GM18868 (cell line): ENCODE data around the gene ZNFX1.

Experiments
- ATAC-seq: cut with Tn5 transposase; IDR thresholded peaks from one replicate; pipeline ENCODE4 v1.9.1; 2021; ENCODE audit warnings: mild to moderate bottlenecking, moderate library complexity; ENCODE audit not compliant: unreplicated experiment

Gene ZNFX1

DNA sequence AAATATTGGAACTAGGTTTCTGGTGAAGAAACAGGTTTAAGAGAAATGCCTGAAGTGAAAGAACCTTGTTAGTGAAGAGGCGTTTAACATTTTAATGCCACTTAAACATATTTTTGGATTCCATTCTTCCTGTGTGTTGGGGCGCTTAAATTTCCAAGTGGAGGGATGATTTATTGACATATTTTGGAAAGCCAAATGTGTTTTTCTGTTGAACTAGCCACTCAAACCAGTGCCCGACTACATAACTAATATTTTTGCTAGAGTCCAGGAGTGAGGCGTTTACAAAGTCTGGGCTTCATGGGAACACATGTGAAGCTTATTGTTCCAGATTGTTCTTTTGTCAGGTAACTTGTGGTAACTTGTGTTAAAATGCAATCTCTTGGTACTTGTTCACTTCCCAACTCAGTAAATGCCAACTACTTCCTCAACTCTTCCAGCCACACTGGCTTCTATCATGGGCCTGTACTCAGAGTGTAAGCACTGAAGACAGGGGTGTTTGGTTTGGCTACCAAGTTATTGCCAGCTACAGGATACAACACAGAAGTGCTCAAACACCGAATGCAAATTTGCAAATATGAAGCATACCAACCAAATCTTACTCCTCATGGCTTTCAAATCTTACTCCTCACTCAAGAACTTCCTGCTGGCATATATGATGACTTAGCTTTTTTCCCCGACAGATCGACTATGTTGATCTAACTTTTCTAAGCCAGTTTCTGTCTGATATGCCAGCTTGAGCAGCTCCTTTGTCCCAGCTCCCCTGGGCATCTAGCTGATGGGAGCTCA lies 2.0 kb upstream of the ZNFX1 start:
- ATAC-seq, result no peak

DNA sequence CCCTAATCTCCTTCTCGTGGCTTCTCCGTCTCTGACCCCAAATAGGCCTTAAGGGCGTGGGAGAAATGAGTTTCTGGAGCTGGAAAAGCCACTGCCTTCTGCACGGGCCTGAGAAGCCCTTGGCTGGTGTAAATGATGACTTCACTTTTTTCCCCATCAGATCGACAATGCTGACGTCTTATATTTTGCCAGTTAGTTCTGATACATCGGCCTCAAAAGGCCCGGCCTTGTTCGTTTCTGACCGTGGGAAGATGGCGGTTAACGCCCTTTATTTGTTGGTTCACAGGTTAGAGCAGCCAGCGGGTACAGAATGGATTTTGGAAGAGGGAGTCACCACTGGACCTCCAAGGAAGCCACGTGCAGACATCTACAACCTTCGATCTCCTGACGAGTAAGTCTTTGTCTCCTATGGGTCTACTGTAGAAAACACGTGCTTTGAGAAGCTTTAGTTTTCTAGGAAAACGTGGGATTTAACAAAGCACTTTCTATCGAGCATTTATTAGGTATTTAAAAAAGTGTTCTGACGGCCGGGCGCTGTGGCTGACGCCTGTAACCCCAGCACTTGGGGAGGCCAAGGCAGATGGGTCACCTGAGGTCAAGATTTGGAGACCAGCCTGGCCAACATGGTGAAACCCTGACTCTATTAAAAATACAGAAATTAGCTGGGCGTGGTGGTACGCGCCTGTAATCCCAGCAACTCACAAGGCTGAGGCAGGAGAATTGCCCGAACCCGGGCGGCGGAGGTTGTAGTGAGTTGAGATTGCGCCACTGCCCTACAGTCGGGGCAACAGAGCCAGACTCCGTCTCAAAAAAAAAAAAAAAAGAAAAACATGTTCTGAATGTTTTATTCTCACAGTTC lies 1.2 kb upstream of the ZNFX1 start:
- ATAC-seq, result no peak

DNA sequence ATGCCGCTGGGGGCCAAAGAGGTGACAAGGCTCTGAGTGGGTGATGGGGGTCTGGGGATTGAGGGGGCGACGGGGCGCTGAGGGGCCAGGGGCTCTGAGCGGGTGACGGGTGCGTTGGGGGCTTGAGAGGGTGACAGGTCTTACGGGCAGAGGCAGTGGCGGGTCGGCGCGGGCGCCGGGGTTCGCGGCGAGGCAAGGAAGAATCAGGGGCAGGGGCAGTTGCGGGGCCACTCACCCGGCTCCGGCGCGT lies 146 bp downstream of the ZNFX1 start:
- ATAC-seq, result no peak

DNA sequence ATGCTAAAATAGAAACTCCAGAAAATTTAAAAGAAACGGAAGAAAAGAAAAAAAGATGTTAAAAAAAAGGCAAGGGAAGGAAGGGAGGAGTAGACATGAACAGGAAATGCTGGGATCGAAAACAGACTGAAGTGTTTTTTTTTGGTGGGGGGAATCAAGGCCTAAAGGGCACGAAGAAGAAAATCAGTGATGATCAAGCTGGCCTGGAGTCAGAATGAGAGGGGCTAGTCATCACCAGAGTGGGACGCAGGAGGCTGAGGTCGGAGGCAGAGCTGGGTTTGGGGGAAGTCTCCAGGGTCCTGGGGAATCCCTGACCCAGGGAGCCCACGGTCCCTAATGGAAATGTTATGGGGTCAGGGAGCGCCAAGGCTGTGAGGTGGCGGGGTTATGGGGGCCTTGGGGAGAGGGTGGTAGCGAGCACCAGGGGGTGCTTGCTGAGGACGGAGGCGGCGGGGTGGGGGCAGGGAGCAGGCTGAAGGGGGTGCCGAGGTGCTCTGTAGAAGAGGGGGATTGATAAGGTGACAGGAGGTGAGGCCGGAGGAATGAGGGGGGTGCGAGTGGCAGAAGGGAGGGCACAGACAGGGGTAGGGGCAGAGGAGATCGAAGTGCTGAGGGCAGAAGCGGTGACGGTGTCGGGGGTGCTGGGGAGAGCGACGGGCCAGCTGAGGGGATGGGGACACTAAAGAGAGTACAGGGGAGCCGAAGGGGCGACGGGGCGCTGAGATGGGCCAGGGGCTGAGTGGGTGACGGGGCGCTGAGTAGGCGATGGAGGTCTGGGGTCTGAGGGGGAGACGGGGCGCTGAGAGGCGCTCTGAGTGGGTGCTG lies 684 bp downstream of the ZNFX1 start:
- ATAC-seq, result no peak

DNA sequence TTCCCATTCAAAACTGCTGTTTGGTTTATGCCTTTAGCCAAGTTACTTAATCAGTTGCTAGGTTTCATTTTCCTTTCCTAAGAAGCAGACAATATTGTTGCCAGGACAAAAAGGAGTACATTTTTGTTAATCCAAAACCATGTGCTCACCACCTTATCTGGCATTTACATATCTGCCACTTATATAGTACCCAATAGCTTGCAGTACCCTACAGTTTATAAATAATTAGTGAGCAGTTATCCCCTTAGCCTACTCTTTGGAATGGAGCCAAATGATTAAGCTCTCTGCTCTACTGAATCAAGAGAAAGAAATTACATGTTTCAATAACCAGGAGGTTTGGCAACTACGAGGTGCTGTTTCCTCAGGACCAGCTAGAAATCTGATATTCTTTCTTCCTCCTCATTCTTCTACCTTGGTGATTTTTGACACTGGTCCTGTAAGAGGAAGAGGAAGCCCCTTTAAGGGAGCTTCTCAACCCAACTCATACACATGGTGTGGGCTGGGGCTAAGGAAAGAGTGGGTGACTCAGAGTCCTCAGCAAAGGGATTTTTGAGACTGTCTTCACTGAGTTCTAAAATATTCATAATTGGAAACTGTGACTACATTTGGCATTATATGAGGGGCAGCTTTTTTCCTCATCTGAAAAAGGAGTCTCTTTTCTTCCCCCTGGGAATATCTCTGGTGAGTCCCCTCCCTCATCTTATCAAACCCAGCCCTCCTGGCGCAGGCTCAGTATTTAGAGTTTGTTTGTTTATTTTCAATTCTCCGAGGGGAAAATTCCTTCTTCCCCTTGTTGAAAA lies 1.5 kb downstream of the ZNFX1 start:
- ATAC-seq, result peak; percentile 26

DNA sequence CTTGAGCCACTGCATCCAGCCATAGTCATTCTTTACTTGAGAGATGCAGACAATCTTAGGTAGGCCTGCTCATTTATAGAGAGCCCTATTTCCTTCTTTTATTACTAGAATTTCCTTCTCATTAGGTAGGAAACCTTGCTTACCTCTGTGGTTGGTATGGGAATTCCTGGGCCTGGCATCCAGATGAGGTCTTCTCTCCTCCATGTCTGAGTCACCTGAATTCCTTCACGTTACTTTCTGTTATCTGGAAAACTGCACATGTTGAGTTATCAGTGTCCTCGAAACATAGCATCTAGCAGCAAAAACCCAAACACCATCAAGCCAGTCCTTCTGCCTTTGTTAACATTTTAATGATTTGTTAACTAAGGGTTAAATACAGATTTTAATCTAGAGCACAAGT lies 2.2 kb downstream of the ZNFX1 start:
- ATAC-seq, result no peak

DNA sequence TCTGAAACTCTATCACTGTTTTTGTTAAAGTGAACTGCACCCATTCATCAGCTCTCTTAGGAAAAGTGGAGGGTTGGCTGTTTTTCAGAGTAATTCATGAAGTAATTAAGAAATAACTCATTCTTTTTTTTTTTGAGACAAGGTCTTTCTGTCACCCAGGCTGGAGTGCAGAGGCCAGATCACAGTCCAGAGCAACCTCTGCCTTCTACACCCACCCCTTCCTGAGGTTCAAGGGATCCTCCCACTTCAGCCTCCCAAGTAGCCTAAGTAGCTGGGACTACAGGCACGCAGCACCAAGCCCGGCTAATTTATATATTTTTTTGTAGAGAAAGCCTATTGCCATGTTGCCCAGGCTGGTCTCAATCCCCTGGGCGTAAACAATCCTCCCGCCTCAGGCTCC lies 2.6 kb downstream of the ZNFX1 start:
- ATAC-seq, result no peak

DNA sequence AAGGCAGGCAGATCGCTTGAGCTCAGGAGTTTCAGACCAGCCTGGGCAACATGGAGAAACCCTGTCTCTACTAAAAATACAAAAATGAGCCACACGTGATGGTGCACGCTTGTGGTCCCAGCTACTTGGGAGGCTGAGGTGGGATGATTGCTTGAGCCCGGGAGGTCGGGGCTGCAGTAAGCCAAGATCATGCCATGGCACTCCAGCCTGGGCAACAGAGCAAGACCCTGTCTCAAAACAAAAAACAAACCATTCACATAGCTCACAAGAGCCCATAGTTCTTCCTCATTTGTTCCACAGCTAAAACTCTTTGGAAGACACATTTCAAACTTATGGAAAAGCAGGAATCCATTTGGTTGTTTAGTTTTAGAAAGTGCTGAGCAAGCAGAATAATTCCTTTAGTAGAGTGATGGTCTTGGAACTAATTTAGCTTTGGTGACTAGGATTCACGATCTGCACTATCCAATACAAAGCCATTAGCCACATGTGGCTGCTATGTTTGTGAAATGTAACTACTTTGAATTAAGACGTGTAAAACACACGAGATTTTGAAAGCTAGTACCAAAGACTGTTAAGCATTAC lies 4.1 kb downstream of the ZNFX1 start:
- ATAC-seq, result no peak

DNA sequence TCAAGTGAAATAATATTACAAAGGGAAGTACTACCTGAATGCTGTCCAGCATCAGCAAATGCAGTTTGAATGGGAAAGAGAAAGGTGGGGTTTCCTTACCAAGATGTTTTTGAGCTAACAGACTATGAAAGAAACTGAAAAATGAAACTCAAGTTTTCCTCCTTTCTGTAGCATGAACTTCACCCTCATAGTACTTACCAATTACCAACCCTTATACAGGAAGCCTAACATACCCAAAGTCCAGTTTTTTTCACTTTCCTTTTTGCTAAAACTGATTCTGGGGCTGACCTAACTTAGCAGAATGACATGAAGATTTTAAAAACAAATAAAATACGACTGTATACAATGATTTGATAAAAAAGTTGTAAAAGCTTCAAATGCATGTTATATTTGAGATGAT lies 5.2 kb downstream of the ZNFX1 start:
- ATAC-seq, result no peak

DNA sequence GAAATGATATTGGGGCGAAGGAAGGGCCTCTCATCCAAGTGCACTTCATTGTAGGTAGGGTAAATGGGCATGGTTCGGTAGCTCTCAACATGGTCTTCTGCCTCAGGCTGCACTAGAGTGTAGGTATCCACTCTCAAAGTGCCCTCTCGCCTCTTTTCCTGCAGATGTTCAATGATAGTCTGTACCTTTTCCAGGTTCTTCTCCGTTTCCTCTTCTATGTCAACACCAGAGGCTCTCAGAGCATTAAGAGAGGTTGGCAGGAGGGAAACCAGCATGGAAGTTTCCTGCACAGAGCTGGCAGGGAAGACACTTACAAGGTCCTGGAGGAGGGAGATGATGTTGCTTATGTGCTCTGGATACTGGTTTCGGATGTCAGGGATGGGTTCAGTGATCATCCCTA lies 7.1 kb downstream of the ZNFX1 start:
- ATAC-seq, result no peak

DNA sequence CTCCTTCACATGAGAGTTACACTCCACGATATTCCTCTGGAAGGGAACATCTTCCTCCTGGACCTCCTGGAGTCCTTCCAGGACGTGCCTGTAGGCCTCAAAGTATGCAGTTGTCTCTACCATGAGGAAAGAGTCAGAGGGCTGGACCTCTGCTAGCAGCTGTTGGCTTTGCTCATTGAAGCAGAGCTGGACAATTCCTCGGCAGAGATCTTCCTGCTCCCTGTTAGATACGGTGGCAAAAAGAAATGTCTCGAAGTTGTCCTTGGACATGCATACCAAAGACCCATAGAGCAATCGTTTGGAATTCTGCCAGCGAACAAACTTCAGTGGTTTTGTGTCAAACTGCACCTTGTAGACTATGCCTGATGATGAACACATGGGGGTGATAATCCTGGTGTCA lies 7.7 kb downstream of the ZNFX1 start:
- no peak for ATAC-seq

DNA sequence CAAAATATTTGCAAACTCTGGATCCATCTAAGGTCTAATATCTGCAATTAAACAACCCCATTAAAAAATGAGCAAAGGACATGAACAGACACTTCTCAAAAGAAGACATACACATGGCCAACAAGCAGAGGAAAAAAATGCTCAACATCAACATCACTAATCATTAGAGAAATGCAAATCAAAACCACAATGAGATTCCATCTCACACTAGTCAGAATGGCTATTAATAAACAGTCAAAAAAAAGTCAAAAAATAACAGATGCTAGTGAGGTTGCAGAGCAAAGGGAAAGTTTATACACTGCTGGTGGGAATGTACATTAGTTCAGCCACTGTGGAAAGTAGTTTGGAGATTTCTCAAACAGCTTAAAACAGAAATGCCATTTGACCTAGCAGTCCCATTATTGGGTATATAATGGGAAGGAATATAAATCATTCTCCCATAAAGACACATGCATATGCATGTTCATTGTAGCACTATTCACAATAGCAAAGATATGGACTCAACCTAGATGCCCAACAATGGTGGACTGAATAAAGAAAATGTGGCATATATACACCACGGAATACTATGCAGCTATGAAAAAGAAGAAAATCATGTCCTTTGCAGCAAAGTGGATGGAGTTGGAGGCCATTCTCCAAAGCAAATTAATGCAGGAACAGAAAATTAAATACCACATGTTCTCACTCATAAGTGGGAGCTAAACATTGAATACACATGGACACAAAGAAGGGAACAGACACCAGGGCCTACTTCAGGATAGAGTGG lies 9.1 kb downstream of the ZNFX1 start:
- ATAC-seq, result no peak

DNA sequence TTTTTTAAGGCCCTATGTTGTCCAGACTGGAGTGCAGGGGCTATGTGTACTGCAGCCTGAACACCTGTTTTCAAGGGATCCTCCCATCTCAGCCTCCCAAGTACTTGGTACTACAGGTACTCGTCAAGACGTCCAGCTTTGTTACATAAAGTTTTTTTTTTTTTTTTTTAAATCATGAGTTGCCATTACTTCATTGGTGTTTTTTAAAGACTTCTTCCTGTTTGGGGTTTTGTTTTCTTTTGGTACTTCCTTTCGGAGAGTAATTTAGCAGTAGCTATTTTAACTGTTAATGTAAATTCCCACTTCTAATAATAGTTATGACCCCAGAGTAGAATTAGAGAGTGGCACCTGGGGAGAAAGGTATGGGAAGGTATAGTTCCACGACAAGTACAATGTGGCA lies 10.5 kb downstream of the ZNFX1 start:
- no peak for ATAC-seq

DNA sequence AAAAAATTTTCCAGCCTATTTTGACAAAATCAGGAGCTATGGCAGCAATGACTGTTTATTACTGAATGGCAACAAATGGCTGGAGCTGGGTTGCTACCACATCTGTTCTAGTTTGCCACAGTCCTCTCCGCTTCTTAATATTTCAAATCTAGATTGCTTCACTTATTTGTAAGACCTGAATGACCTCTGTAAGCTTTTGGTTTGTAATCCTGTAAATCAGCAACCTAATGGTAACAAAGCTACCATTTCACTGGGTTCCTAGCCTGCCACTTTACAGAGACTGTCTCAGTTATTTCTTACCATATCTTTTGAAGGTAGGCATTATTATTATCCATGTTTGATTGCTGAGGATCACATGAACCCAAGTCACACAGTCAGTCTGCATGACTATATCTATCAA lies 15.4 kb downstream of the ZNFX1 start:
- ATAC-seq, result no peak

DNA sequence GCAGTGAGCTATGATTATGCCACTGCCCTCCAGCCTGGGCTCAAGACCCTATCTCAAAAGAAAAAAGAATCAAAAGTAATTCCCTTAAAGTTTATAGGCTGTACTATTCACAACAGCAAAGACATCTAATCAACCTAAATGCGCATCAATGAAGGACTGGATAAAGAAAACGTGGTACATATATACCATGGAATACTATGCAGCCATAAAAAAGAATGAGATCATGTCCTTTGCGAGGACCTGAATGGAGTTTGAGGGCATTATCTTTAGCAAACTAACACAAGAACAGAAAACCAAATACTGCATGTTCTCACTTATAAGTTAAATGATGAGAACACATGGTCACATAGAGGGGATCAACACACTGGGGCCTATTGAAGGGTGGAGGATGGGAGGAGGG lies 16.7 kb downstream of the ZNFX1 start:
- no peak for ATAC-seq

DNA sequence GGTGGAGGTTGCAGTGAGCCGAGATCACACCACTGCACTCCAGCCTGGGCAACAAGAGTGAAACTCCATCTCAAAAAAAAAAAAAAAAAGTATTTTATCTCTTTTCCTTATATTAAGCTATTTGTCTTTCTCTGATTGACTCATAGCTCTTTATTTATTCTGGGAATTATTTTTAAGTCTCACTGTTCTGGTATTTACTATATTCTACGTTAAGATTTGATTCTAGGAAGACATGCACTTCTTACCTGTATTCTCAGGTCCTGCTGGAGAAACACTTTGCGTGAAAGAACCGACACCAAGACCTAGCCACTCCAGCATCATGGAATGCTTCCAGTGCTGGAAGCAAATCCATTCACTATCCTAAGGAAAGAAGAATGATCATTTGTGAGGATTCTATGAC lies 17.6 kb downstream of the ZNFX1 start:
- no peak for ATAC-seq

DNA sequence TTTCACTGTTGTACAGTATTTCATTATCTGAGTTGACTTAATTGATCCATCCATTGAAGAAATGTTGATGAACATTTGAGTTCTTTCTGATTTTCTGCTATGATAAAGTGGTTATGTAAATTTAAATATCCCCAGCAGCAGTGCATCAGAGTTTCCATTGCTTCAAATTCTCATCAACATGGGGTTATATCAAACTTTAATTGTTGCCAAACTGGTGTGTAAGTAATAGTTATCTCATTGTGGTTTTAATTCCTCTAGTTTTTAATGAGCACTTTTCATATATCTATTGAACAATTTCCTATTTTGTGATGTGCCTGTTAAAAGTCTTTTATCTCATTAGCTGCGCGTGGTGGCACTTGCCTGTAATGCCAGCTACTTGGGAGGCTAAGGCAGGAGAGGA lies 18.1 kb downstream of the ZNFX1 start:
- ATAC-seq, result no peak

DNA sequence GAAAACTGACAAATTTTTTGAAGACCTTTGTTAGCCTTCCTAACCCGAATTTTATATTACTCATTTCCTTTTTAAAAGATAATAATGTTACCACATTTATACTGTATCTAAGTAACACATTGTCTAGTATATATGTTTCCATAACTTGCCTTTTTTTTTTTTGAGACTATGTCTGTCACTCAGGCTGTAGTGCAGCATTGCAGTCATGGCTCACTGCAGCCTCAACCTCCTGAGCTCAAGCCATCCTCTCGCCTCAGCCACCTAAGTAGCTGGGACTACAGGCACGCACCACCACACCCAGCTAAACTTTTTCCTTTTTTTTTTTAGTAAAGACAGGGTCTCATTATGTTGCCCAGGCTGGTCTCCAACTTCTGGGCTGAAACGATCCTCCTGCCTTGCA lies 18.6 kb downstream of the ZNFX1 start:
- no peak for ATAC-seq

DNA sequence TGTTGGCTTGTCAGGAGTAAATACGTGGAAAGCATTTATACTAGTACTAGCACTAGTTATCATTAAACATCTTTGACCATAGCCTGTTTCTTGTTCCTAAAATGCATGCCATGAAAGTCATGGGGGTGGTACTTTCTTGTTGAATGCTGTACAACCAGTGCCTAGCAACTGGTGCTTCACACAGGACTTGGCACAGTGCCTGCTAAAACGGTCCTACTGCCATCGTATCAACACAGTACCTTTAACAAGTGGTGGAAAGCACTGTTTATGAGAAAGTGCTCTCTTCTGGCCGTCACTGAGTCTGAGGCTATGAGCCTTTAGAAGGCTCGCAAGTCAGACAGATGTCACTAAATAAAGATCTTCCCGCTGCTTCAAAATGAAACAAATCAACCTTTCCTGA lies 21.6 kb downstream of the ZNFX1 start:
- ATAC-seq, result no peak
